ENCODE data around the gene LHFPL2.
"Not testable (repeated sequence)": the region's sequence is repeated elsewhere in the genome, so short reads cannot be mapped to it uniquely, and the experiment has no call there.

Gene LHFPL2

DNA sequence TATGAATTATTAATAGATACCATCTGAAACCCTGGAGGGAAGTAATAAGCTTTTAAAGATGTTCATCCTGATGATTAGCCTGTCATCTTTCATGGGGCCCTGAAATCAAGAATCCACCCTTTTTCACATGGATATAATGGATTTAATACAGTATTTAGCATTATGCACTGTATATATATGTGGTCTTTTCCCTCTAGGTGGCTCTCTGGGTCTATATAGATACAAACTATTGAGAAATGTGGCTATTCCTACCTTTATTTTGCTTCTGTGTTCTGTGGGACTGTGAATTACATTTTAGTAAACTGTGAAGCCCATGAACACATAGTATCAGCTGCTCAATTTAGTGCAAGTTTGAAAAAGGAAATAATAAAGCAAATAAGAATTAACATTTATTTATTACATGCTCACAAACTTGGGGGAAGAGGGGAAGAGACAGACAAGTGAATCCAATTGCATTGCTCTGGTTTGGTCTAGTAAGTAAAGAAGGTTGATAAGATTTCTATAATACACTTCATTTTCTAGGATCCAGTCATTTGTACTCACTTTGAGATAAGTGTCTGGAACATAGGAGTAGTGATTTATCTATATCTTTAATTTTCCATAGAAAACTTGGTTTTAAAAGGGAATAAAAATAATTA, 176.0 kb downstream of the LHFPL2 start:
- DNase-seq (ENCODE audit: low read depth) = no peak
- H3K4me3 ChIP-seq (ENCODE audit: low read depth, low read length) = no peak overlapping the region
- TF ChIP-seq CTCF (IDR thresholded peaks at IDR 0.05; ENCODE audit: low read depth, low read length, missing control alignments) = no peak

GRCh38 chr5:78471896-78472295, 176.7 kb downstream of the LHFPL2 start:
- DNase-seq (ENCODE audit: low read depth) = no peak
- no peak overlapping the region for H3K4me3 ChIP-seq (ENCODE audit: low read depth, low read length)
- no peak for TF ChIP-seq CTCF (IDR thresholded peaks at IDR 0.05; ENCODE audit: low read depth, low read length, missing control alignments)

GRCh38 chr5:78467752-78468357, 180.7 kb downstream of the LHFPL2 start:
- no peak overlapping the region for H3K4me3 ChIP-seq (ENCODE audit: low read depth, low read length)
- DNase-seq (ENCODE audit: low read depth) = peak; percentile 19
- TF ChIP-seq CTCF (IDR thresholded peaks at IDR 0.05; ENCODE audit: low read depth, low read length, missing control alignments) = peak; percentile 64

GRCh38 chr5:78467140-78467539, 181.4 kb downstream of the LHFPL2 start:
- no peak for DNase-seq (ENCODE audit: low read depth)
- H3K4me3 ChIP-seq (ENCODE audit: low read depth, low read length) = no peak overlapping the region
- no peak for TF ChIP-seq CTCF (IDR thresholded peaks at IDR 0.05; ENCODE audit: low read depth, low read length, missing control alignments)

GRCh38 chr5:78458843-78459242, 189.7 kb downstream of the LHFPL2 start:
- peak; percentile 8 for DNase-seq (ENCODE audit: low read depth)
- no peak for TF ChIP-seq CTCF (IDR thresholded peaks at IDR 0.05; ENCODE audit: low read depth, low read length, missing control alignments)
- no peak overlapping the region for H3K4me3 ChIP-seq (ENCODE audit: low read depth, low read length)

DNA sequence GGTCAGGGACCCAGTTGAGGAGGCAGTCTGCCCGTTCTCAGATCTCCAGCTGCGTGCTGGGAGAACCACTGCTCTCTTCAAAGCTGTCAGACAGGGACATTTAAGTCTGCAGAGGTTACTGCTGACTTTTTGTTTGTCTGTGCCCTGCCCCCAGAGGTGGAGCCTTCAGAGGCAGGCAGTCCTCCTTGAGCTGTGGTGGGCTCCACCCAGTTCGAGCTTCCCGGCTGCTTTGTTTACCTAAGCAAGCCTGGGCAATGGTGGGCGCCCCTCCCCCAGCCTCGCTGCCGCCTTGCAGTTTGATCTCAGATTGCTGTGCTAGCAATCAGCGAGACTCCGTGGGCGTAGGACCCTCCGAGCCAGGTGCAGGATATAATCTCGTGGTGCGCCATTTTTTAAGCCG, 191.1 kb downstream of the LHFPL2 start:
- not testable (repeated sequence) for DNase-seq (ENCODE audit: low read depth); H3K4me3 ChIP-seq (ENCODE audit: low read depth, low read length)

DNA sequence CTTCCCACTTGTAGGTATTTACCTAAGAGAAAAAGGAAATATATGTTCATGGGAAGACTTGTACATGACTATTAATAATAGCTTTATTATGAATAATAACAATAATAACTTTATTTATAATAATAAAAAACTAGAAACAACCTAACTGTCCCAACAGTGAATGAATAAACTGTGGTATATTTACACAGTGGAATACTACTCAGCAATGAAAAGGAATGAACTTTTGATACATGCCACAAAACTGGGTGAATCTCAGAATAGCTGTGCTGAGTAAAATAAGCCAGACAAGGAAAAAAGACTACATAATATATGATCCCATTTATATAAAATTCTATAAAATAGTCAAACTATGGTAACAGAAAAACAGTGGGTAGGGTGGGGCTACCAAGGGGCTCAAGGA, 199.5 kb downstream of the LHFPL2 start:
- no peak for TF ChIP-seq CTCF (IDR thresholded peaks at IDR 0.05; ENCODE audit: low read depth, low read length, missing control alignments)
- no peak overlapping the region for H3K4me3 ChIP-seq (ENCODE audit: low read depth, low read length)
- no peak for DNase-seq (ENCODE audit: low read depth)

Measured in GM12864 (cell line).